Osteoblast (primary cell): ENCODE results near the gene PTPN18. TPM values are rescaled to one million over a fixed set of nuclear protein-coding genes. Genes with fewer than 3 reads are reported as not detected.
A peak's percentile ranks its signal among the peaks of the same experiment; 100 is the strongest.

Experiments used
- DNase-seq: peaks from one replicate; pipeline ENCODE4 v3.0.0; 2011; ENCODE audit warnings: low spot score, mixed read lengths; ENCODE audit not compliant: insufficient read length; ENCODE audit errors: missing footprints
- H2AFZ ChIP-seq: 2 replicates; pipeline ENCODE4 v1.6.0; 2011; ENCODE audit warnings: mild to moderate bottlenecking, low read length
- H3K27ac ChIP-seq: 2 replicates; pipeline ENCODE4 v1.5.1; 2011; ENCODE audit warnings: mild to moderate bottlenecking, low read depth, low read length, moderate library complexity
- H3K27me3 ChIP-seq: 2 replicates; pipeline ENCODE4 v1.6.0; 2012; ENCODE audit warnings: mild to moderate bottlenecking, control low read depth, inconsistent platforms, low read length, moderate library complexity; ENCODE audit not compliant: insufficient read depth
- H3K36me3 ChIP-seq: 2 replicates; pipeline ENCODE4 v1.5.1; 2011; ENCODE audit warnings: mild to moderate bottlenecking, low read length, control low read depth, moderate library complexity; ENCODE audit not compliant: insufficient read depth
- H3K4me1 ChIP-seq: 2 replicates; pipeline ENCODE4 v1.5.1; 2011; ENCODE audit warnings: mild to moderate bottlenecking, low read length, control low read depth, moderate library complexity; ENCODE audit not compliant: insufficient read depth
- H3K4me2 ChIP-seq: 2 replicates; pipeline ENCODE4 v1.6.0; 2011; ENCODE audit warnings: mild to moderate bottlenecking, low read length; ENCODE audit not compliant: insufficient read depth
- H3K4me3 ChIP-seq: fragments of 200-600 bp; sonication (generic); 3 replicates; pipeline ENCODE4 v1.5.1; 2012; ENCODE audit warnings: mild to moderate bottlenecking, low read length, inconsistent platforms; ENCODE audit not compliant: insufficient read depth
- H3K79me2 ChIP-seq: 2 replicates; pipeline ENCODE4 v1.6.0; 2012; ENCODE audit warnings: mild to moderate bottlenecking, low read length, control low read depth, inconsistent platforms; ENCODE audit not compliant: insufficient read depth
- H3K9me3 ChIP-seq: 2 replicates; pipeline ENCODE4 v1.5.1; 2011; ENCODE audit warnings: low read depth, low read length, control low read depth
- H4K20me1 ChIP-seq: 2 replicates; pipeline ENCODE4 v1.6.0; 2012; ENCODE audit warnings: mild to moderate bottlenecking, low read length, control low read depth; ENCODE audit not compliant: insufficient read depth
- total RNA-seq: library from RNA; depleted of rRNA; stranded (reverse); fragments of >200 nt; gene quantifications from 2 replicates; pipeline ENCODE4 v1.2.3, GENCODE V29; 2012
- TF ChIP-seq, protein P1 (sequence below): IDR thresholded peaks from 2 replicates; pipeline ENCODE4 v1.5.1; 2011; ENCODE audit warnings: mild to moderate bottlenecking, low read depth, low read length, moderate library complexity; ENCODE audit errors: extremely low read depth

Gene PTPN18
- total RNA-seq, 1 donor, result 29.0 TPM

DNA sequence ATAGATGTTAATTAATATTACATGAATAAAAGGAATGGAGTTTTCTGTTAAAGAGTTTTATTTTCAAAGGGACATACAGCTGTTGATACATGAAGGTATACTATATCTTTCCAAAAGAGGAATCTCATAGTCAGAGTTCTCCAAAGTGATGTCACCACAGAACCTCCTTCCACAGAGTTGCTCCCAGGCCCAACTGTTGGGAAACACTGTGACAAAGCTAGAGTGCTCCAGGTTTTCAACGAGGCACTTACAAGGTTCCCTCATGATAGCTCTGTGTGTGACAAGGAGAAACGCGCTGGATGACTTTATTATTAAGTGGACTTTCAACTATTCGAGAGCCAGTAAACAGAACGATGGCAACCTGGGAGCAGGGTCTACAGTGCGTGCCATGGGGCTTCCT lies 33.5 kb downstream of the PTPN18 start:
- Histone ChIP-seq H4K20me1 (peaks cover 4% of the 10 kb centered on the region), H3K4me1 (peaks cover 11% of the 10 kb centered on the region), H3K9me3 (no peaks in the 10 kb centered on the region), H3K27me3 (no peaks in the 10 kb centered on the region), H3K4me3 (no peak overlapping the region), H3K27ac (no peak overlapping the region), H3K79me2 (no peaks in the 10 kb centered on the region), H3K36me3 (no peaks in the 10 kb centered on the region), H2AFZ (no peak overlapping the region), H3K4me2 (no peak overlapping the region)
- DNase-seq, result no peak
- TF ChIP-seq, protein P1, sequence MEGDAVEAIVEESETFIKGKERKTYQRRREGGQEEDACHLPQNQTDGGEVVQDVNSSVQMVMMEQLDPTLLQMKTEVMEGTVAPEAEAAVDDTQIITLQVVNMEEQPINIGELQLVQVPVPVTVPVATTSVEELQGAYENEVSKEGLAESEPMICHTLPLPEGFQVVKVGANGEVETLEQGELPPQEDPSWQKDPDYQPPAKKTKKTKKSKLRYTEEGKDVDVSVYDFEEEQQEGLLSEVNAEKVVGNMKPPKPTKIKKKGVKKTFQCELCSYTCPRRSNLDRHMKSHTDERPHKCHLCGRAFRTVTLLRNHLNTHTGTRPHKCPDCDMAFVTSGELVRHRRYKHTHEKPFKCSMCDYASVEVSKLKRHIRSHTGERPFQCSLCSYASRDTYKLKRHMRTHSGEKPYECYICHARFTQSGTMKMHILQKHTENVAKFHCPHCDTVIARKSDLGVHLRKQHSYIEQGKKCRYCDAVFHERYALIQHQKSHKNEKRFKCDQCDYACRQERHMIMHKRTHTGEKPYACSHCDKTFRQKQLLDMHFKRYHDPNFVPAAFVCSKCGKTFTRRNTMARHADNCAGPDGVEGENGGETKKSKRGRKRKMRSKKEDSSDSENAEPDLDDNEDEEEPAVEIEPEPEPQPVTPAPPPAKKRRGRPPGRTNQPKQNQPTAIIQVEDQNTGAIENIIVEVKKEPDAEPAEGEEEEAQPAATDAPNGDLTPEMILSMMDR, result no peak

DNA sequence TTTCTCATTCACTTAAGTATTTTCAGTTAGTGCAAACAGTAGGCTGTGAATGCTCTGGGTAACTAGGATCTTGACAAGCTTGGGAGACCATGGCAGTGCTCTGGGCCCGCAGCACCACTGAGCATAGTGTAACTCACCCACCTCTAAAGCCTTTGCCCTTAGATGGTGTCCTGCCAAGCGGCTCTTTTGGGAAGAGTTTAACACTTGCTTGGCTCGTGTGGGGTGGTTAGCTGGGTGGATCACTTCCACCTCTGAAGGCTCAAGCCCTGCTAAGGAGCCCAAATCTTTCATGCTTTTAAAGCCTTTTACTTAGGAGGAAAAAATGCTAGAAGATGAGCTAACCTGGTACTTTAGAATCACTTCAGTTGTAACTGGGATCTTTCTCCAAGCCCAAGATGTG lies 33.9 kb downstream of the PTPN18 start:
- Histone ChIP-seq H3K4me1 (peaks cover 11% of the 10 kb centered on the region), H3K27me3 (no peaks in the 10 kb centered on the region), H3K79me2 (no peaks in the 10 kb centered on the region), H2AFZ (no peak overlapping the region), H3K4me3 (no peak overlapping the region), H3K36me3 (no peaks in the 10 kb centered on the region), H4K20me1 (peaks cover 4% of the 10 kb centered on the region), H3K27ac (no peak overlapping the region), H3K4me2 (no peak overlapping the region), H3K9me3 (no peaks in the 10 kb centered on the region)
- TF ChIP-seq, protein P1, result no peak
- no peak for DNase-seq

DNA sequence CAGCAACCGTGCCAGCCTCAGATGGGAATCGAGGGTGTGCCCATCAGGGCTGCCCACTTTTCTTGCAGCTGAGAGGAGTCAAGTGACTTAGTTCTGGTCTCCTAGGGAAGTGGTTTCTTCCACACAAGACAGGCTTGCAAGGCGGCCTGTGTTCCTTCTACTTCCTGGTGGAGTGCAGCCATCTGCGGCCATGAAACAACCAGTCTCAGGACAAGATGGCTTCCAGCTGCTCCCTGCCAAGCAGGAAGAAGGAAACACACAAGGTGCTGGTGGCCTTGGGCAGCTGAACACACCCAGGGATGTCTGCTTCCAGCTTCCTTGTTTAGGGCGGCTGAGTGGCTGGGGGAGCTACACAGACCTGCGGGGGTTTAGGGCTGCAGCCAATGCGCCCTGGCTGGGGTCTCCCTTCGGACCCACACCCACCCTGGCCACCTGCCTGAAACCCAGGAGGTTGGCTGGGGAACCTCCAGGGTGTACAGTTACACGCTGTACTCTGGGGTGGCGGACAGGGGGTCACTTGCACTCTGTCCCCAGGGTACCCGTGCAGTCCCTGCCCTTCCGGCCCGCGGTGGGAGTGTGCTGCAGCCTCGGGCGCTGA lies 34.7 kb downstream of the PTPN18 start:
- Histone ChIP-seq H3K4me1 (peaks cover 11% of the 10 kb centered on the region), H3K27ac (peak overlapping the region; percentile 60), H3K27me3 (no peaks in the 10 kb centered on the region), H4K20me1 (peaks cover 4% of the 10 kb centered on the region), H3K9me3 (no peaks in the 10 kb centered on the region), H3K79me2 (no peaks in the 10 kb centered on the region), H3K4me2 (peak overlapping the region; percentile 97), H2AFZ (peak overlapping the region; percentile 89), H3K4me3 (peak overlapping the region; percentile 85), H3K36me3 (no peaks in the 10 kb centered on the region)
- TF ChIP-seq, protein P1, result no peak
- DNase-seq, result no peak

DNA sequence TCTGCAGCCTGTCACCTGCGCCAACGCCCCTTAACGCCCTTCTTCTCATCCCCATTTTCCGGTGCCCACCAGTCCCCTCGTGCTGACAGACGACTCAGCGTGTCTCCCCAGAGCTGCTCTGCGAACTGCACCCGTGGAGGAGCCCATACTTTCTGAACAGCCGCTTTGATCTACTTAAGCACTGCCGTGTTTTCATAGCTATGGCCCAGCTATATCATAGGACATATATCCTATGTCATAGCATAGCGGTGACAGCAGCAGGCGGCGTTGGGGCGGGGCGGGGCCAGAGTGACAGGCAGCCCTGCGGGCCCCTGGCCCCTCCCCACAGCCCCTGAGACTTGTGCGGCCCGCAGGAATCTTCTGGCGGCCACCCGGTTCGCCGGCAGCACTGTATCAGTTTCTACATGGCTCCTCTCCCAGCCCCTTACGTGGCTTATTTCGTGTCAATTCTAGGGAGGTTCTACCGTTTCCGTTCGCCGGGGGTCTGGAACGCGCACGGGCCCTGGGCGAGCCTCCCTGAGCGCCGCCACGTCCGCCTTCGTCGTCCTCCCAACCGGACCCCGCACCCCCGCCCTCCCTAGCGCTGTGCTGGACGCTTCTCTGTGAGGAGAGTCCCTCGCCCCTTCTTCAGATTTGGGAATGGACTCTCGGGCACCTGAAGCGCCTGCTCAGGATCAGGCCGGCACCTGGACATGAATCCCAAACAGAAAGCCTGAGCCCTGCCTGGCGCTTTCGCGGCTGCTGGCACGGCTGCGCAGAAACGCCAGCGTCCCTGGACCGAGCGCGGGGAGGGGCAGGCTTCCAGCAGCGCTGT lies 35.4 kb downstream of the PTPN18 start:
- Histone ChIP-seq H3K79me2 (no peaks in the 10 kb centered on the region), H2AFZ (peak overlapping the region; percentile 89), H3K9me3 (no peaks in the 10 kb centered on the region), H3K4me1 (peaks cover 11% of the 10 kb centered on the region), H3K27me3 (no peaks in the 10 kb centered on the region), H3K4me2 (peak overlapping the region; percentile 97), H3K36me3 (no peaks in the 10 kb centered on the region), H3K27ac (peak overlapping the region; percentile 60), H3K4me3 (peak overlapping the region; percentile 85), H4K20me1 (peaks cover 4% of the 10 kb centered on the region)
- DNase-seq, result peak; percentile 93
- TF ChIP-seq, protein P1, result no peak
